Hematopoietic multipotent progenitor cell treated with erythropoietin and hydrocortisone succinate and interleukin-3 and kit ligand, for 15 days (in vitro differentiated cells): ENCODE results near the gene C1orf210.

ENCODE experiments used
- DNase-seq: peaks from one replicate; pipeline ENCODE4 v3.0.0-alpha.2; 2015; ENCODE audit warnings: low spot score

The C1orf210 gene

DNA sequence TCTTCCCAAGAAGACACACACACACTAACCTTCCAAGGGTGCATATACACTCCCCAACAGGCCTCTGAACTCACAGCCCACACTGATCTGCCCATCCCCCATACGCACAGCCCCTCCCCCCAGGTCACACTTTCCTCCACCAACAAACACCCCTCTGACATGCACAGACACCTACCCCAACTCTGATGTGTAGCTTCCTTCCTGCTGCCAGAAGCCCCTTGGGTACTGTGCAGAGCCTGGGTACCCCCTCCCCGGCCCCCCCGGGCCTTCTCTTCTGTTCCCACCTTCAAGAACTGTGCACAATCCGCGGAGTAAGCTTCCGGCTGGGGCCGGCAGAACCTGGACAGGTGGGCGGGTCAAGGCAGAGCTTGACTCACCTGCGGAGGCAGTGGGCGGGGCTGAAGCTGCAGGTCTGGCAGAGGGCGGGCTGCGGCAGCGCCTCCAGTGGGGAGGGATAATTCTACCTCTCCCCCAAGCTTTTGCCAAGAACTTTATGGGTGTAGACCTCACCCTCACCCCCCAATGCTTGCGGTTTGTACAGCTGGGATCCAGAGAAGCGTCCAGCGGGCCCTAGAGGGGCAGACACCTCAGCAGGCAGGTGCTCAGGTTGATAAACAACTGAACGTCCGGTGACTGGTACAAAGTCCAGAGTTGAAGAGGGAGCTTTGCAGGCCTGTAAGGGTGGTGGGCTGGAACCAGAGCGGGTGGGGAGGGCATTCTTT is at the start of gene C1orf210:
C1orf210 (minus strand) TSS at position 313 of the 722 bp plus-strand sequence. CDS start 2,311 bp downstream, outside the sequence.
- DNase-seq, result no peak

DNA sequence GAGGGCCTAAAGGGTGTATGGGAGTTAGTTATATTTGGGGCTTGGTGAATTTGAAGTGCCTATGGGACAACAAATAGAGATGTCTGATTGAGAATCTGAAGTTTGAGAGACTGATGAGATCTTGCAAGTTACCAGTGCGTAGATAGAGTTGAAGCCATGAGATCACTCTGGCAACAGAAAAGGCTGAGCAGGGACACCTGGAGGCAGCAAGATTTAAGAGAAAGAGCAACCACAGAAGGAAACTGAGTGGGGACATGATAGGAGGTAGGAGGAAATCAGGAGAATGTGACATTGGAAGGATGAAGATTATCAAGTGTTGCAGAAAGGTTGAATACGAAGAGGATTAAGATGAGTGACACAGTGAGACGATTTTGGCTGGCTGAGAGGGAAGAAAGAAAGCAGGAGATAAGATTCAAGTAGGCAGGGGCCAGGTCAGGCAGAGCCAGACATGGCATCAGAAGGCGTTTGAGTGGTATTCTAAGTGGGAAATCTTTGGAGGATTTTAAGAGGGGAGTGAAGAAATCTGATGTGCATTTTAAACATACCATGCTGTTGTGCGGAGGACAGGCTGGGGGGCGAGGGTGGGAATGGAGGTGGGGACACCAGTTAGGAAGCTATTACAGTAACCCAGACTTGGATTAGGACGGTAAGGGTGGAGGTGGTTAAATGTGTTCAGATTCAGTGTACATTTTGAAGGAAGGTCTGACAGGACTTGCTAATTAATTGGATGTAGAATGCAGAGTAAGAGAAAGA is 49.2 kb upstream of the C1orf210 start:
- DNase-seq, result no peak

DNA sequence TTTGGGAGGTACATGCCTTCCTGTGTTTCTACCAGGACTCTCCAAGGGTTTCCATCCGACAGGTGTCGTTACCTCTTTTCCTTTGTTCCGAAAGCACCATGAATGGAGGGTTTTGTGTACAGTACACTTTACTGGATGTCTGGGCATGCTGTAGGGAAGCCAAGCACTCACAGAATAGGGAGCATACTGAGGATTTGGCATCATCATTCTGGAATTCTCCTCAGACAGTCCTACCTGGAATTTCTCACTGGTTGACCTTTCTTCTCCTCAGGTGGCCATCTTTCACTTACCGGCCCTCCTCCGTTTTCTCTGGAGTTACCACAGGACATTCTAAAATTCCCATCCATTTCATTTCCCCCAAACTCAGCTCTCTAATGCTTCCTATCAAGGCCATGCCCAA is 46.3 kb upstream of the C1orf210 start:
- DNase-seq, result no peak

DNA sequence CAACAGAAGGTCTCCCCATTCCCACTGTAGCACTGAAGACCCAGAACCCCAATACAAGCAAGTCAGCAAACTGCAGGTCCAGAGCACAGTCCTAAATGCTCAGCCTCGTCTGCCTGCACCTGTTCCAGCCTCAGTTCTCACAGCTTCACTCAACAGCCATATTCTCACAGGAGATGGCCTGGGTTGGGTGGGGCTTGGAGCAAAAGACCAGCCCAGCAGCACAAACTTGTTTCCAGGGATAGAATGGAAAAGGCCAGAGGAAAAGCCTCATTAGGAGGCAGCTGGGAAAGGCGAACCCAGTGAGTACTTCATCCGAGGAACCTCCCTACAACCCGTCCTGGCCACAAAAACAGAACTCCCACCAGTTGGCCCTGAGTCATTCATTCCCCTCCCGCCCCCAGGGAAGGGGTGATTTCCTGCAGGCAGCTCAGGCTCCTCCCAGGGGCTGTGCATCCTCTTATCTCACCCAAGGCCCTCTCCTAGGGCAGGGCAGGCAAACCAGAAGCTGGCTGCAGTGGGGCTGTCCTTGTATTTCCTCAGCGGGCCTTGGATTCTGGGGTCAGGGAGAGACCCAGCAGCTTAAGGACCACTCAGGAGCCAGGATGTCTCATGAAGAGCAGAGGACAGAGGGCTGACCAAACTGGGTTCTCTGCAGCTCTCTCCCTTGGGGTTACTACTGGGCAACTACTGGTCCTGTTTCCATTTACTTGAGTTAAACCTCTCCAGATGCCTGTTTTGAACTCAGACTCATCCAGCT is 44.8 kb upstream of the C1orf210 start:
- DNase-seq, result peak; percentile 51

DNA sequence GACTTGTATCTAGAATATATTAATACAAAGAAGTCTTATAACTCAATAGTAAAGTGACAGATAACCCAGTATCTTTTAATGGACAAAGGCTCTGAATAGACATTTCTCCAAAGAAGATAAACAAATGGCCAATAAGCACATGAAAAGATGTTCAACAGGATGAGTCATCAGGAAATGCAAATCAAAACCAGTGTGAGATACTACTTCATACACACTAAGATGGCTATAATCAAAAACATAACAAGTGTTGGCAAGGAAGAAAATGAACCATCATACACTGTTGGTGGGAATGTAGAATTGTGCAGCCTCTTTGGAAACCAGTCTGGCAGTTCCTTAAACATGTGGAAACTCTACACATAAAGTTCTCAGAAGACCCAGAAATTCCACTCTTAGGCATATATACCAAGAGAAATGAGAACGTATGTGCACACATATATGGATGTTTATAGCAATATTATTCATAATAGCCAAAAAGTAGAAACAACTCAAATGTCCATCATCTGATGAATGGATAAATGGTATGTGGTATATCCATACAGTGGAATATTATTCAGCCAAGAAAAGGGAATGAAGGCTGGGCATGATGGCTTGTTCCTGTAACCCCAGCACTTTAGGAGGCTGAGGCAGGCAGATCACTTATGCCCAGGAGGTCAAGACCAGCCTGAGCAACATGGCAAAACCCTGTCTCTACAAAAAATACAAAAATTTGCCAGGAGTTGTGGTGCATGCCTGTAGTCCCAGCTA is 42.3 kb upstream of the C1orf210 start:
- DNase-seq, result no peak

DNA sequence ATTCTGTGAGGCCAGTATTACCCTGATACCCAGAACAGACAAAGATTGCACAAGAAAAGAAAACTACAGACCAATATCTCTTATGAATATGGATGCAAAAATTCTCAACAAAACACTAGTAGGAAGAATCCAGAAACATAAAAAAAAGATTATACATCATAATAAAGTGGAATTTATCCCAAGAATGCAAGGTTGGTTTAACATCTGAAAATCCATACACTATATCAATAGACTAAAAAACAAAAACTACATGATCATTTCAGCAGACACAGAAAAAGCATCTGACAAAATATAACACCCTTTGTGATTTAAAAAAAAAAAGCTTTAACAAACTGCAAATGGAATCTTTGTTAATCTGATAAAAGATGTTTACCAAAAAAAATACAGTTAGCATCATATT is 40.0 kb upstream of the C1orf210 start:
- DNase-seq, result no peak

DNA sequence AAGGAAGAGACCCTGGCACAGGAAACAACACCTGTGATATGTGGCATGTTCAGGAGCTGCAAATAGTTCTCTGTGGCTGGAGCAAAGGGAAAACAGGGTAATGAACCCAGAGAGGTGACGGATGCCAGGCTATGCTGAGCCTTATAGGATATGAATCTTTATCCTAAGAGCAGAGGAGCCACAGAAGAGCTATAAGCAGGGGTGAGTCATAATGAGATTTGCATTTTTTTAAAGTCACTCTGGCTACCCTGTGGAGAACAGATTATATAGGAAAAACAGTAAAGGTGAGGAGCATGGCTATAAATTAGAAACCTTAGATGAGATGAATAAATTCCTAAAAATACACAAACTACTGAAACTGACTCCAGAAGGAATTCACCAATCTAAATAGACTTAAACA is 39.4 kb upstream of the C1orf210 start:
- DNase-seq, result no peak

DNA sequence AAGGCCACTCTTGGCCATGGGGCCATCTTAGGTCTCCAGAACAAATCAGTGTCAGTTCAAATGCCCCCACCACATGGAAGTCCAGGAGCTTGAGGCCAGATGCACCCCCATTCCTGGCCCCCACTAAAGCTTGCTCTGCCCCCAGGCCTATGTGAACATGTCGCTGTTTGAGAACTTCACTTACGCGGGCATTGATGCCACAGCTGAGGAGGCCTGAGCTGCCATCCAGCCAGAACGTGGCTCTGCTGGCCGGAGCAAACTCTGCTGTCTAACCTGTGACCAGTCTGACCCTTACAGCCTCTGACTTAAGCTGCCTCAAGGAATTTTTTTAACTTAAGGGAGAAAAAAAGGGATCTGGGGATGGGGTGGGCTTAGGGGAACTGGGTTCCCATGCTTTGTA is 37.1 kb upstream of the C1orf210 start:
- DNase-seq, result no peak

DNA sequence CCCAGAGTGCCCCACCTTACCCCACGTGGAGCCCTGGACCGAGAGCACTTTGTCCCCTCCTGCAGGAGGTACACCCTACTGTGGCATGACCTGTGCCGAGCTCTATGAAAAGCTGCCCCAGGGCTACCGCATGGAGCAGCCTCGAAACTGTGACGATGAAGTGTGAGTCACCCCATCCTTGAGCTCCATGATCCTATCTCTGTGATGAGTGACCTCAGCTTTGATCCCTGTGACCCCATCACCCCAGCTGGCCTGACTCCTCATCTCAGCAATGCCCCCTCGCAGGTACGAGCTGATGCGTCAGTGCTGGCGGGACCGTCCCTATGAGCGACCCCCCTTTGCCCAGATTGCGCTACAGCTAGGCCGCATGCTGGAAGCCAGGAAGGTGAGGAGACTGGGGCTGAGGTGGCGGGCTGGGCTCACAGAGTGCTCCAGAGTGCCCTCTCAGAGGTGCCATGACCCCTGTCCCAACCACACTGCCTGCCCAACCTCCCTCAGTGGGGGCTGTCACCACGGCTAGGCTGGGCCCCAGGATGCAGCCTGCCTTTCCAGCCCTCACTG is 36.0 kb upstream of the C1orf210 start:
- DNase-seq, result no peak

DNA sequence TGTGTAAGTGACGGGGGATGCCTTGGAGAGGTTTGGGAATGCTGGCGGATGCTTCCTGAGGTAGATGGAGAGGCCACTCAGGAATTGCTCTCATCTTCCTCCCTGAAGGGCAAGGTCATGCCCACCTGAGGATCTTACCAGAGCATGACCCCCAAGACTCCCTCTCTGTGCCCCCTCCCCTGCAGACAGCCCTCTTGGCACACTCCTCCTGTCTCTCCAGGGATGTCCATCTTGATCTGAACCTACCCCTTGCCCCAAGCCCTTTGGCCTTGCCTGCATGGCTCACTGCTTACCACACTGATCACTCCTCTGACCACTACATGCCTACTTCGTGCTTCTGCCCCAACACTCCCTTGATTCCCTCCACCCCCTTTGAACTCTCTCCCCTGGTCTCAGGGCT is 34.4 kb upstream of the C1orf210 start:
- no peak for DNase-seq

DNA sequence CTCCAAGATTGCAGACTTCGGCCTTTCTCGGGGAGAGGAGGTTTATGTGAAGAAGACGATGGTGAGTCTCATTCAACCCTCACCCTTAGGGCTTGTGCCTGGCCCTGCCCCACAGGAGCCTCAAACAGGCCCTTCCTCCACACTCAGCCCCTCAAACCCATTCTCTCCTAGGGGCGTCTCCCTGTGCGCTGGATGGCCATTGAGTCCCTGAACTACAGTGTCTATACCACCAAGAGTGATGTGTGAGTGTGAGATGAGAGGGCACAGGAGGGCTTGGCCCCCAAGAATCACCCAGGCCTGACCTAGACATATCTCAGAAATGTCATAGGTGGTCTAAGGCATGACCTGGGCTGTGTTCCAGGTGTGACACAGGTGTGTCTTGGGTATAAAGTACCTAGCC is 33.9 kb upstream of the C1orf210 start:
- no peak for DNase-seq

DNA sequence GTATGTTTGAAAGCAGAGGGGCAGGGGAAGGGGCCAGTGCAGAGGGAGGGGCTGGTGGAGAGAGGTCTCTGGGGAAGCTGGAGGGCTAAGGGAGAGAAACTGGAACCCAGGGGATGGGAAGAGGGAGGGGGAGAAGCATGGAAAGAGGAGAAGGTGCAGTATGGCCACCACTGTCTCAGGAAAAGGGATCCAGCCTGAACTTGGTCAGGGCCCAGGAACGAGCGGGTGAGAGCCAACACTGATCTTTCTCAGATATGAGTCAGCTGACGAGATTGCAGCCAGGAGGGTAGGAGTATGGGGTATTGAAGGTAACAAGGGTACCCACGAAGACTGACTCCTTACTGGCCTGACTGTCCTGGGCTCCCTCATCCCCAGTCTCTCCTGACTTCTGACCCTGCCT is 33.5 kb upstream of the C1orf210 start:
- no peak for DNase-seq

DNA sequence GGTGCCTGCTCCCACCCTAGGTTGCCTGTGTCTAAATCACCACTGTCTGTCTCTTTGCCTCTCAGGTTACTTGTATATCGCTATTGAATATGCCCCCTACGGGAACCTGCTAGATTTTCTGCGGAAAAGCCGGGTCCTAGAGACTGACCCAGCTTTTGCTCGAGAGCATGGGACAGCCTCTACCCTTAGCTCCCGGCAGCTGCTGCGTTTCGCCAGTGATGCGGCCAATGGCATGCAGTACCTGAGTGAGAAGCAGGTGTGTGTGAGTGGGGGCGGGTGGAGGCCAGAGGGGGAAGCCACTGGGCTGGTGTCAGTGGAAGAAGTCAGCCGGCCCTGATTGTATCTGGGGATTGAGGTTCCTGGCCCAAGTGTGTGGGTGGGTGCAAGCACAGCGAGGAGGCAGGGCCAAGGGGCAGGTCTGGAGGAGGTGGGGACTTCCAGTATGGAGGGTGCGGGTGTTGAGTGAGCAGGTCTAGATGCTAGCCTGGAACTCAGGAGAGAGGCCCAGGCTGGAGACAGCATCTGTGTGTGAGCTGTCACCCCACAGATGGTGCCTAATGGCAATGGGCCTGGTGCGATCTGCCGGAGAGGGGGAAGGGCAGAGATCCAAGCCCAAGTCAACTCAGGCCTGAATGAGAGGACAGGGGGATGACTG is 32.6 kb upstream of the C1orf210 start:
- no peak for DNase-seq

DNA sequence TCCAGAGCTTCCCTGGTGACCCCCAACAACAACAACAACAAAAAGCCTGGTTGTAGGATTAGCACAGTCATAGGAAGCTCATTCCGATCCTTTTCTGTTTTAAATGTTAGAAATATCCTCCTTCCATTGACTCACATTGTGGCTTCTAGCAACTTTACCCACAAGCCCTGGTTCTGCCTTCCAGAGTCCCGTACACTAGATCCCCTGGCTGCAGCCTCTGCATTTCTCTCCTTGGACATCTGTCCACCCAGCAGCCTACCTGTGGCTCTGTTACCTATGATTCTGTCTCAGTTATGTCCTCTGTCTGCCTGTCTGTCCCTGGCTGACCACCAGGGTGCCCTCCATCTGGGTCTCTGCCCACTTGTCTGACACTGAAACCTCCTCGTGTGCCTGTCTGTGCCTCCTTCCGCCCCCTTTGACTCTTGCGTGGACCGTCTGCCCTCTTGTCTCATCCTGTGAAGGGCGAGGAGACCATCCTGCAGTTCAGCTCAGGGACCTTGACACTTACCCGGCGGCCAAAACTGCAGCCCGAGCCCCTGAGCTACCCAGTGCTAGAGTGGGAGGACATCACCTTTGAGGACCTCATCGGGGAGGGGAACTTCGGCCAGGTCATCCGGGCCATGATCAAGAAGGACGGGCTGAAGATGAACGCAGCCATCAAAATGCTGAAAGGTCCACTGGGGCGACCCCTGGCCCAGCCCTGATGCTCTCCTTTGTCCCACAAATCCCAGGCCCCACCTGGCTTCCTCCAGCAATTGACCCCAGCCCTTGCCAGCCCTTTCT is 31.5 kb upstream of the C1orf210 start:
- no peak for DNase-seq

DNA sequence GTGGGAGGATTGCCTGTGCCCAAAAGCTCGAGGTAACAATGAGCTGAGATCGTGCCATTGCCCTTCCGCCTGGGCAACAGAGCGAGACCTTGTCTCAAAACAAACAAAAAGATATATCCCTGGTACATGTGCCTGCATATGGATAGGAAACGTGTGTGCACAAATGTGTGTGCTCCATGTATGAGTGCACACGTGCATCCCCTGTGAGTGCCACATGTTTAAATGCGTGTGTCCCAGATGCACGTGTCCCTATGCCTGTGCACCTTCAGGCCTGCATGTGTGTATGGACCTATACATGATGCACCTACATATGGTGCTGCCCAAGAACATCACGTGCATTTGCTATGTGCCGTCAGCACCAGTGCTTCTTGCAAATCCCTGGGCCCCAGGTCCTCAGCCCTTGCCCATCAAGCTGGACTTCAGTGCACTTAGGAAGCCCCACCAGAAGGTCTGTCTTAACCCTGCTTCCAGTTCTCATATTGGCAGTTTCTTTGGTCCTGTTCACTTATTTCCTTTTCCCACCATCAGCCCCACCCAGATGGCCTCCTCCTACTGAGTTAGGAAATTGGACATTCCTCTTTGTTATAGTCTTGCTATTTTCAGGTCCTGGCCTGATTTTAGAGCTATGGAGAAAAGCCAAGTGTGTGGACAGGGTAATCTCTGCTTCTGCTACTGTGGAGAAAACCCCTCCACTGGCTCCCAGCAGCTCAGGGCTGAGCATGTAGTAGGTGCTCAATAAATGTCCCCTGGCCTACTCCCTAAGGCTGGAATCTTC is 30.8 kb upstream of the C1orf210 start:
- DNase-seq, result no peak

DNA sequence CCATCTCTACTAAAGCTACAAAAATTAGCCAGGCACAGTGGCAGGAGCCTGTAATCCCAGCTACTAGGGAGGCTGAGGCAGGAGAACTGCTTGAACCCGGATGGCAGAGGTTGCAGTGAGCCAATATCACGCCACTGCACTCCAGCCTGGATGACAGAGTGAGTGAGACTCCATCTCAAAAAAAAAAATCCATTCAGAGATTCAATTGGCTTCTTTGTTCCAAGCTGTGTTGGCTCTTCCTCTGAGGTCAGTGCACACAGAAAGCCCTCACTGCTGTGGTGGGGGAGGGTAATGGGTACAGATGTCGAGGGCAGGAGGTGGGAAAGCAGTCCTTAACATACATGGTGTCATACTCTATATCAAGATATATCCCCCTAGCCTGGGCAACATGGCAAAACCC is 30.1 kb upstream of the C1orf210 start:
- no peak for DNase-seq

DNA sequence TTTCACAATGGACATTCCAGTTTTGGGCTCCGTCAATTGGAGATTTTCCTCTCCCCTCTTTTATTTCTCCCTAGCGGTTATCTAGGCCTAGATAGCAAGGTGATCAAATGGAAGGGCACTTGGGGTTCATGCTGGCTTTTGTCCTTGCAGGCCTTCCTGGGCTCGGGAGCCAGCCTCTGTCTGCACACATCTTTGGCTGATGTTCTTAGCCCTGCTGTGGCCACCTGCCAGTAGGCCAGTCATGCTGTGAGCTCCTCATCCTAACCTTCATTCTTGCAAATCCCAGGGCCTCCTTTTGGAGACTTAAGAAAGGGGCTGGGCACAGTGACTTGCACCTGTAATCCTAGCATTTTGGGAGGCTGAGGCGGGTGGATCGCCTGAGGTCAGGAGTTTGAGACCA is 28.9 kb upstream of the C1orf210 start:
- no peak for DNase-seq

DNA sequence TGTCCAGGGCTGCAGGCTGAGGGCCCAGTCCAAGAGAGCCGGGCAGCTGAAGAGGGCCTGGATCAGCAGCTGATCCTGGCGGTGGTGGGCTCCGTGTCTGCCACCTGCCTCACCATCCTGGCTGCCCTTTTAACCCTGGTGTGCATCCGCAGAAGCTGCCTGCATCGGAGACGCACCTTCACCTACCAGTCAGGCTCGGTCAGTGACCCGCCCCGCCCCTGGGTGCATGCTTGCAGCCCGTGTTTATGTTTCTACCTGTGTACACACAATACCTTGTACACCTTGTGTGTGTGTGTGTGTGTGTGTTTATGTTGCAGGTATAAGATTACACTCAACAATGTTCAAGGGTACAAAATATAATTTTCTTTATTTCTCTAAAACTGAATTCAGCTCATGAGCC is 28.4 kb upstream of the C1orf210 start:
- no peak for DNase-seq

DNA sequence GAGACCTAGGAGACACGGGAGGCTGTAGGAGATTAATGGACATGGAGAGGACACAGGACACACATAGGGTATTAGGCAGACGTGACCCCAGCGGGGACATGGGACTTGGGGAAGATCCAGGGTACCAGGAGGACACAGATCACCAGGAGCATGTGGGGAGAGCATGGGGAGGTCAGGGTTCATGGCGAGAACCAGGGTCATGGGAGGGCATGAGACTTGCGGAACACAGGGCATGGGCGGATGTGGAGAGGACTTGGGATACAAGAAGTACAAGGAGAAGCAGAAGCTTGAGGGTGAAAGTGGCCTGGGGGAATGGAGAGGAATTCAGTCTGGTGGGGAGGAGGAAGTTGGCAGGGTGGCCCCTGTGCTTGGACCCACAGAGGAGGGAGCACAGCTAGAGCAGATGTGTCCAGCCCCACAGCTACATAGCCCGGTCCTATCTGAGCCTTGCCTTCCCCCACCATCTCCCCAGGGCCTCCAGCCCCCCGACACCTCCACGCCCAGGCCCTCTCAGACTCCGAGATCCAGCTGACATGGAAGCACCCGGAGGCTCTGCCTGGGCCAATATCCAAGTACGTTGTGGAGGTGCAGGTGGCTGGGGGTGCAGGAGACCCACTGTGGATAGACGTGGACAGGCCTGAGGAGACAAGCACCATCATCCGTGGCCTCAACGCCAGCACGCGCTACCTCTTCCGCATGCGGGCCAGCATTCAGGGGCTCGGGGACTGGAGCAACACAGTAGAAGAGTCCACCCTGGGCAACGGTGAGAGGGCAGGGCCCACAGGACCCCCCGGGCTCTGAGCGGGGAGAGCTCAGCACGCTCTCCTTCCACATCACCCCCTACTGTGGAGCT is 27.5 kb upstream of the C1orf210 start:
- no peak for DNase-seq
